ENCODE measurements around the gene DNM3.

DNA sequence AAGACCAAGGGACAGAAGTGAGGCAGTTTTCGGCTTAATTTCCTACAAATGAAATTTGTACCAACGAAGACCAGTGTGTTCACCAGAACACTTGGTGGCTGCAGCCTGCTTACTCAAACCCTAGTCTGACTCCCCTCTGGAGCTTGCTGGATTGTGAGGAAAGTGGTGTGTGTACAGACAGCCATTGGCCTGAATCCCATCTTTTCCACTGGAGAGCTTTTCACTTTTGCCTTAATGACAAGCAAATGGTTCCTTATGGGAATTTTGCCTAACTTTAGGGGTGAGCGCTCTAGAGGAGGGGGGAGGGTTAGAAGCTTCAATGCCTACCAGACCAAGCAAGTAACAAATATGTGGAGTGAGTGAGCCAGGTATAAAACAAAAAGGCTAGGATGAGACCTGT is 42.5 kb upstream of the DNM3 start:
- TF ChIP-seq, protein P1, sequence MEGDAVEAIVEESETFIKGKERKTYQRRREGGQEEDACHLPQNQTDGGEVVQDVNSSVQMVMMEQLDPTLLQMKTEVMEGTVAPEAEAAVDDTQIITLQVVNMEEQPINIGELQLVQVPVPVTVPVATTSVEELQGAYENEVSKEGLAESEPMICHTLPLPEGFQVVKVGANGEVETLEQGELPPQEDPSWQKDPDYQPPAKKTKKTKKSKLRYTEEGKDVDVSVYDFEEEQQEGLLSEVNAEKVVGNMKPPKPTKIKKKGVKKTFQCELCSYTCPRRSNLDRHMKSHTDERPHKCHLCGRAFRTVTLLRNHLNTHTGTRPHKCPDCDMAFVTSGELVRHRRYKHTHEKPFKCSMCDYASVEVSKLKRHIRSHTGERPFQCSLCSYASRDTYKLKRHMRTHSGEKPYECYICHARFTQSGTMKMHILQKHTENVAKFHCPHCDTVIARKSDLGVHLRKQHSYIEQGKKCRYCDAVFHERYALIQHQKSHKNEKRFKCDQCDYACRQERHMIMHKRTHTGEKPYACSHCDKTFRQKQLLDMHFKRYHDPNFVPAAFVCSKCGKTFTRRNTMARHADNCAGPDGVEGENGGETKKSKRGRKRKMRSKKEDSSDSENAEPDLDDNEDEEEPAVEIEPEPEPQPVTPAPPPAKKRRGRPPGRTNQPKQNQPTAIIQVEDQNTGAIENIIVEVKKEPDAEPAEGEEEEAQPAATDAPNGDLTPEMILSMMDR (IDR thresholded peaks at IDR 0.05; ENCODE audit: low read depth, low read length): no peak
- TF ChIP-seq, protein P2, sequence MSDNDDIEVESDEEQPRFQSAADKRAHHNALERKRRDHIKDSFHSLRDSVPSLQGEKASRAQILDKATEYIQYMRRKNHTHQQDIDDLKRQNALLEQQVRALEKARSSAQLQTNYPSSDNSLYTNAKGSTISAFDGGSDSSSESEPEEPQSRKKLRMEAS (IDR thresholded peaks at IDR 0.05; ENCODE audit: low read depth, low read length): no peak
